GM21381 (cell line): ENCODE measurements around the gene USHBP1.

Source experiments
- ATAC-seq: cut with Tn5 transposase; IDR thresholded peaks from one replicate; pipeline ENCODE4 v1.9.1; 2021; ENCODE audit warnings: mild to moderate bottlenecking, moderate library complexity; ENCODE audit not compliant: unreplicated experiment

Gene USHBP1

GRCh38 chr19:17214508-17215126, 49.9 kb downstream of the USHBP1 start:
- no peak for ATAC-seq

- no peak for ATAC-seq
These were observed 51.2 kb downstream of the USHBP1 start for GRCh38 chr19:17213334-17213733.

GRCh38 chr19:17211547-17212446, 52.7 kb downstream of the USHBP1 start:
- ATAC-seq: no peak

GRCh38 chr19:17210296-17210695, 54.2 kb downstream of the USHBP1 start:
- ATAC-seq: no peak

GRCh38 chr19:17209126-17210036, 55.2 kb downstream of the USHBP1 start:
- ATAC-seq: no peak

- no peak for ATAC-seq
These were observed 57.6 kb downstream of the USHBP1 start for GRCh38 chr19:17206736-17207581.

GRCh38 chr19:17205237-17206140, 59.1 kb downstream of the USHBP1 start:
- no peak for ATAC-seq

GRCh38 chr19:17202713-17203112, 61.8 kb downstream of the USHBP1 start:
- ATAC-seq: no peak

GRCh38 chr19:17202249-17202648, 62.3 kb downstream of the USHBP1 start:
- no peak for ATAC-seq

GRCh38 chr19:17200408-17201079, 64.0 kb downstream of the USHBP1 start:
- ATAC-seq: no peak
